Gastrocnemius medialis (tissue), 4 donors: ENCODE results near the gene CD2AP. TPM values are rescaled to one million over a fixed set of nuclear protein-coding genes. Genes with fewer than 3 reads are reported as not detected.

ENCODE experiments used
- ATAC-seq, 2 donors: fragments of 150-250 bp; one replicate each; pipeline ENCODE4 v1.9.1; 2016
- DNase-seq, 2 donors: peaks; one replicate each; pipeline ENCODE4 v3.0.0-alpha.2; 2019
- H3K27ac ChIP-seq, 4 donors: fragments of 200-600 bp; sonication (generic); 1 replicate in 1 of 4; 2 replicates in 3 of 4; pipeline ENCODE4 v1.5.1; 2016 to 2018; ENCODE audit warnings: mild to moderate bottlenecking in 2 of 4, moderate library complexity in 1 of 4
- H3K27me3 ChIP-seq, 3 donors: fragments of 200-600 bp; sonication (generic) in 2 of 3; 1 replicate in 1 of 3; 2 replicates in 2 of 3; pipeline versions ENCODE4 v1.5.1 to v1.6.0; 2016 to 2019; ENCODE audit warnings: mild to moderate bottlenecking in 1 of 3, moderate library complexity in 1 of 3
- H3K36me3 ChIP-seq, 2 donors: fragments of 200-600 bp; sonication (generic) in 1 of 2; one replicate each; pipeline ENCODE4 v1.5.1; 2017 to 2018
- H3K4me1 ChIP-seq, 2 donors: fragments of 200-600 bp; sonication (generic) in 1 of 2; one replicate each; pipeline ENCODE4 v1.5.1; 2016 to 2017; ENCODE audit warnings: mild to moderate bottlenecking in 2 of 2
- H3K4me3 ChIP-seq, 4 donors: fragments of 200-600 bp; sonication (generic) in 3 of 4; 1 replicate in 1 of 4; 2 replicates in 3 of 4; pipeline ENCODE4 v1.5.1; 2016 to 2019; ENCODE audit warnings: mild to moderate bottlenecking in 2 of 4
- H3K9me3 ChIP-seq, 3 donors: fragments of 200-600 bp; sonication (generic) in 2 of 3; 1 replicate in 1 of 3; 2 replicates in 2 of 3; pipeline ENCODE4 v1.5.1; 2016 to 2019
- POLR2A ChIP-seq, 2 donors: fragments of 450-650 bp; IDR thresholded peaks; one replicate each; pipeline ENCODE4 v1.6.1; 2017; ENCODE audit warnings: antibody characterized with exemption in 2 of 2, mild to moderate bottlenecking in 2 of 2, moderate library complexity in 2 of 2
- in situ Hi-C, 4 donors: fragments of 200-750 bp; cut with MboI; loops; one replicate each; pipeline versions ENCODE4 v1.15.0 to v1.8.0; 2017; ENCODE audit warnings: low sequenced_read_pairs in 4 of 4
- intact Hi-C: fragments of 100-400 bp; cut with DNase I; formaldehyde crosslinking; loops from one replicate; pipeline ENCODE4 v1.15.1; 2023; ENCODE audit warnings: low total_unique reads
- total RNA-seq, 4 donors: library from RNA; depleted of rRNA; stranded (reverse); fragments of >200 nt; gene quantifications; one replicate each; pipeline versions ENCODE4 v1.1.0 to v1.2.3, GENCODE V29; 2016
- TF ChIP-seq, protein P1 (sequence below), 5 experiments: fragments of 450-650 bp in 3 of 5; fragments of 200-600 bp in 2 of 5; sonication (generic) in 2 of 5; IDR thresholded peaks in 4 of 5; conservative IDR thresholded peaks in 1 of 5; 1 replicate in 4 of 5; 2 replicates in 1 of 5; pipeline ENCODE4 v1.5.1; 2016 to 2019; ENCODE audit warnings: antibody characterized with exemption in 5 of 5, mild to moderate bottlenecking in 3 of 5, moderate library complexity in 3 of 5

Gene CD2AP
- total RNA-seq, 4 donors from 2014 or later, result 6.9 to 14.1 (median 8.6) TPM

DNA sequence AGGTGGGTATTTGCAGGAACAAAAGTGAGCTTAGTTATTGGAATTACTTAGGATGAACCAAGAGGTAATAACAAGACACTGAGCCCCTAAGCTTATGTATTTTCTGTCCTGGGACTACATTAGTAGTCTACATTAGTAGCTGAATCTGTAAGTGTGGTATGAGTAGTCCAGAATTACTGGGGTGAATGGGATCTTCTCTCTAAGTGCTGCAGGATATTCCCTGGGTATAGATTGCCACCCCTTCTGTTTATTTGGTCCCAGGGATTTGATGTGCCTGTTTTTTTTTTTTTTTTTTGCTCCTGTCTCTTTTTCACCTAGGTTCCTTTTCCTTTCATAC, 5.9 kb downstream of the CD2AP start:
- in situ Hi-C loops (no loop called here), intact Hi-C loops (no loop called here)
- TF ChIP-seq, protein P1, sequence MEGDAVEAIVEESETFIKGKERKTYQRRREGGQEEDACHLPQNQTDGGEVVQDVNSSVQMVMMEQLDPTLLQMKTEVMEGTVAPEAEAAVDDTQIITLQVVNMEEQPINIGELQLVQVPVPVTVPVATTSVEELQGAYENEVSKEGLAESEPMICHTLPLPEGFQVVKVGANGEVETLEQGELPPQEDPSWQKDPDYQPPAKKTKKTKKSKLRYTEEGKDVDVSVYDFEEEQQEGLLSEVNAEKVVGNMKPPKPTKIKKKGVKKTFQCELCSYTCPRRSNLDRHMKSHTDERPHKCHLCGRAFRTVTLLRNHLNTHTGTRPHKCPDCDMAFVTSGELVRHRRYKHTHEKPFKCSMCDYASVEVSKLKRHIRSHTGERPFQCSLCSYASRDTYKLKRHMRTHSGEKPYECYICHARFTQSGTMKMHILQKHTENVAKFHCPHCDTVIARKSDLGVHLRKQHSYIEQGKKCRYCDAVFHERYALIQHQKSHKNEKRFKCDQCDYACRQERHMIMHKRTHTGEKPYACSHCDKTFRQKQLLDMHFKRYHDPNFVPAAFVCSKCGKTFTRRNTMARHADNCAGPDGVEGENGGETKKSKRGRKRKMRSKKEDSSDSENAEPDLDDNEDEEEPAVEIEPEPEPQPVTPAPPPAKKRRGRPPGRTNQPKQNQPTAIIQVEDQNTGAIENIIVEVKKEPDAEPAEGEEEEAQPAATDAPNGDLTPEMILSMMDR (IDR thresholded peaks at IDR 0.05 in 4 of 5, conservative IDR thresholded peaks at IDR 0.05 in 1 of 5), result no peak
- TF ChIP-seq POLR2A (IDR thresholded peaks at IDR 0.05), result no peak
- DNase-seq (no peak), ATAC-seq (no peak)
- Histone ChIP-seq H3K27me3 (no peaks in the 10 kb centered on the region), H3K36me3 (no peaks in the 10 kb centered on the region), H3K9me3 (no peaks in the 10 kb centered on the region), H3K4me1 (peaks cover 33 to 35% of the 10 kb centered on the region in 2 donors), H3K27ac (no peak overlapping the region), H3K4me3 (no peak overlapping the region)

DNA sequence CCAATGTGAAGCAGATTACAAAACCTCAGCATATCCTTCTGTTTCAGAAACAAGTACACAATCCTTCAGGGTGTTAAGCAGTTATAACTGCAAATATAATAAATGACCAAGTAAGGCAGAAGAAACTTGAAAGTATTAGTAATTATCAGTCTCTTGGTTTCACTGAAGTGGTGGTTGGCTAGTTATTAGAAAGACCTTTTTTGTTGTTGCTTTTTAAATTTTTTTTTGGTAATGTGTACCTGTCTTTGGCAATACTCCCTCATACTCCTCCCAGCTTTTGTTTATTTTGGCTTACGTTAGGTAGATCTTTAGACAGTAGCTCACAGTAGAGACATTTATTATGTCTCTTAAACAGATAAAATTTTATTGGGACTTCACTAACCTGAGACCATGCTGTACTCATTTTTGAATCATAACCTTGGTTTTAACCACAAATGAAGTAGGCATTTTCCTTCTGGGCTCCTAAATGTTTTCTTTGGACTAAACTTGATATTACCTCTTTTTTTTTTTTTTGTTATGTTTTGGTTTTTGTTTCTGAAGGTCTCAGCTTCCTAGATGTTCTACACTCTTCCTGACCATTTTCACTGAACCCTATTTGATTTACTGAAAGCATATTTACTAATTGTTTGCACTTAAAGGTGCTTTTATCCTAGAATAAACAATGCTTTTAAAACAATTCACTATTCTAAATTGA, 6.4 kb downstream of the CD2AP start:
- Histone ChIP-seq H3K4me1 (peaks cover 28 to 30% of the 10 kb centered on the region in 2 donors), H3K27ac (peak overlapping the region in 1 of 4 donors; percentile 7)

DNA sequence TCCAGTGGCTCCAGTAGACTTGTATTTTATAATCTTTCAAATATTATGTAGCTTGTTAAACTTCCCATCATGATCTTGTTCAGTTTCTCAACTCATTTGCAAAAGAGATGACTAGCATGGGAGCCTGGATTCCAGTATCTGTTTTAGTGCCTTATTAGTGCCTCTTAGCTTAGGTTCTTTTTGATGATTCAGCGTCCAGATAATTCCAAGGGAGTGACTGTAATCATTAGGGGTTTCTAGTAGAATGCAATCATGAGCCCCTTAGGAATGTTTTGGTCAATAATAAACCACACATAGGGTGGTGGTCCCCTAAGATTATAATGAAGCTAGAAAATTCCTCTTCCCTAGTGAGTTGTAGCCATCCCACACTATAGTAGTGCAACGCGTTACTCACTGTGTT, 7.0 kb downstream of the CD2AP start:
- intact Hi-C loops (no loop called here), in situ Hi-C loops (no loop called here)
- Histone ChIP-seq H3K27me3 (no peaks in the 10 kb centered on the region), H3K36me3 (no peaks in the 10 kb centered on the region), H3K4me1 (peaks cover 22 to 24% of the 10 kb centered on the region in 2 donors), H3K4me3 (no peak overlapping the region), H3K9me3 (no peaks in the 10 kb centered on the region), H3K27ac (no peak overlapping the region)
- no peak for DNase-seq
- no peak for ATAC-seq
- TF ChIP-seq, protein P1 (IDR thresholded peaks at IDR 0.05 in 4 of 5, conservative IDR thresholded peaks at IDR 0.05 in 1 of 5), result no peak
- TF ChIP-seq POLR2A (IDR thresholded peaks at IDR 0.05), result no peak

More for the DNA sequence above, 6.4 kb downstream of the CD2AP start:
- Histone ChIP-seq H3K4me3 (no peak overlapping the region), H3K36me3 (no peaks in the 10 kb centered on the region), H3K9me3 (no peaks in the 10 kb centered on the region), H3K27me3 (no peaks in the 10 kb centered on the region)
- intact Hi-C loops, result no loop called here
- DNase-seq (no peak), ATAC-seq (no peak)
- no peak for TF ChIP-seq POLR2A (IDR thresholded peaks at IDR 0.05)
- TF ChIP-seq, protein P1 (IDR thresholded peaks at IDR 0.05 in 4 of 5, conservative IDR thresholded peaks at IDR 0.05 in 1 of 5), result no peak
- in situ Hi-C loops, result no loop called here

DNA sequence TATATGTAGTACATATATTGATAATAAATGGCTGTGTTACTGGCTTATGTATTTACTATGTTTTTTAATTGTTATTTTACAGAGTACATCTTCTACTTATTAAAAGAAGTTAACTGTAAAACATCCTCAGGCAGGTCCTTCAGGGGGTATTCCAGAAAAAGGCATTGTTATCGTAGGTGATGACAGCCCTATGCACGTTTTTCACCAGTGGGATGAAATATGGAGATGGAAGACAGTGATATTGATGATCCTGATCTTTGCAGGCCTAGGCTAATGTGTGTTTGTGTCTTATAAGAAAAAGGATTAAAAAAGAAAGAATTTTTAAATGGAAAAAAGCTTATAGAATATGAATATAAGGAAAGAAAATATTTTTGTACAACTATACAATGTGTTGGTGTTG, 7.5 kb downstream of the CD2AP start:
- in situ Hi-C loops, result no loop called here
- intact Hi-C loops, result no loop called here
- ATAC-seq (no peak), DNase-seq (no peak)
- TF ChIP-seq, protein P1 (IDR thresholded peaks at IDR 0.05 in 4 of 5, conservative IDR thresholded peaks at IDR 0.05 in 1 of 5), result no peak
- no peak for TF ChIP-seq POLR2A (IDR thresholded peaks at IDR 0.05)
- no peak overlapping the region for H3K27ac ChIP-seq
- H3K4me3 ChIP-seq, result no peak overlapping the region
- H3K36me3 ChIP-seq, result no peaks in the 10 kb centered on the region
- no peaks in the 10 kb centered on the region for H3K9me3 ChIP-seq
- H3K27me3 ChIP-seq, result no peaks in the 10 kb centered on the region
- peaks cover 18 to 20% of the 10 kb centered on the region in 2 donors for H3K4me1 ChIP-seq
